Urothelium cell line (cell line): ENCODE measurements around the gene CEP112.

Experiments used
- DNase-seq: peaks from one replicate; pipeline ENCODE4 v3.0.0; 2011; ENCODE audit warnings: low spot score, mixed read lengths
- FAIRE-seq: peaks from 2 replicates; lab custom pipeline; 2011; peaks lifted over from hg19 to GRCh38; lab: Jason Lieb, UNC

The CEP112 gene

GRCh38 chr17:65587534-65588180, 604.3 kb downstream of the CEP112 start:
- DNase-seq (no peak), FAIRE-seq (no peak)

GRCh38 chr17:65586899-65587298, 605.0 kb downstream of the CEP112 start:
- no peak for FAIRE-seq
- DNase-seq = no peak
